ENCODE measurements around the gene MAEA.

- 0 out of 2 replicates have a peak, but pooled peaks have one; percentile 23 for TF ChIP-seq CTCF (conservative IDR thresholded peaks at IDR 0.05; ENCODE audit: low read length)
- TF ChIP-seq EZH2phosphoT487 (IDR thresholded peaks at IDR 0.05; ENCODE audit: borderline replicate concordance) = no peak
Measured at GRCh38 chr4:1258457-1258856, 31.2 kb upstream of the MAEA start.

Data from Loucy (cell line).